Activated T-cell treated with anti-CD3 and anti-CD28 coated beads, Interleukin-2, amount 50 U/mL, for 72 hours (primary cell): ENCODE measurements around the gene MEGF9. TPM values are rescaled to one million over a fixed set of nuclear protein-coding genes. Genes with fewer than 3 reads are reported as not detected.
A peak's percentile ranks its signal among the peaks of the same experiment; 100 is the strongest.

Experiments
- ATAC-seq, 2 donors: fragments of 150-1000 bp; cut with Tn5 transposase; replicated peaks in 1 of 2; 2 replicates each; pipeline ENCODE4 v1.10.0; 2021; ENCODE audit warnings: moderate library complexity in 2 of 2, mild to moderate bottlenecking in 1 of 2
- DNase-seq, 2 donors: peaks; one replicate each; pipeline ENCODE4 v3.0.0; 2021 to 2022; ENCODE audit warnings: mixed read lengths in 1 of 2
- H3K27ac Mint-ChIP-seq: one replicate; pipeline ENCODE4 v1.8.0; 2022; ENCODE audit warnings: mild to moderate bottlenecking, moderate library complexity, mixed read lengths
- H3K27me3 Mint-ChIP-seq: one replicate; pipeline ENCODE4 v1.8.0; 2022; ENCODE audit warnings: low read depth, mixed read lengths
- H3K36me3 Mint-ChIP-seq, 2 donors: one replicate each; pipeline ENCODE4 v1.8.0; 2022; ENCODE audit warnings: mixed read lengths in 2 of 2, mild to moderate bottlenecking in 1 of 2; ENCODE audit not compliant: insufficient read depth in 2 of 2
- H3K4me1 Mint-ChIP-seq: one replicate; pipeline ENCODE4 v1.8.0; 2022; ENCODE audit warnings: low read depth, mixed read lengths
- H3K4me3 Mint-ChIP-seq, 2 donors: one replicate each; pipeline ENCODE4 v1.8.0; 2022; ENCODE audit warnings: mild to moderate bottlenecking in 2 of 2, mixed read lengths in 2 of 2, moderate library complexity in 2 of 2
- H3K9me3 Mint-ChIP-seq, 2 donors: one replicate each; pipeline ENCODE4 v1.8.0; 2022; ENCODE audit warnings: mixed read lengths in 2 of 2
- total RNA-seq, 2 donors: library from RNA; stranded (reverse); gene quantifications; one replicate each; pipeline ENCODE4 v1.2.3, GENCODE V29; 2022

Gene MEGF9
- total RNA-seq, 2 donors from 2014 or later, result 5.5 to 7.4 TPM

- Mint-ChIP-seq H3K9me3 (no peaks in the 10 kb centered on the region), H3K4me3 (peak within 1 kb of the TSS; percentile 95 to 97), H3K27ac (peak within 1 kb of the TSS; percentile 96), H3K36me3 (peaks cover 2 to 6% of the 10 kb centered on the region in 2 donors), H3K27me3 (no peaks in the 10 kb centered on the region), H3K4me1 (peaks cover 43% of the 10 kb centered on the region)
- DNase-seq (peak; percentile 92 to 95), ATAC-seq (peak; percentile 98 to 99)
Observed at GRCh38 chr9:120580051-120580896, 134.0 kb downstream of the MEGF9 start, which contains the start of gene CDK5RAP2. Gene CDK5RAP2 (minus strand): TSS chr9:120580167. CDS start chr9:120579978, 189 bp downstream.

- H3K4me1 Mint-ChIP-seq, result peaks cover 48% of the 10 kb centered on the region
- peaks cover 2 to 6% of the 10 kb centered on the region in 2 donors for H3K36me3 Mint-ChIP-seq
- peak overlapping the region; percentile 95 to 97 for H3K4me3 Mint-ChIP-seq
- H3K27ac Mint-ChIP-seq, result peak overlapping the region; percentile 96
- H3K27me3 Mint-ChIP-seq, result no peaks in the 10 kb centered on the region
- ATAC-seq (peak in 1 of 2 donors; percentile 6), DNase-seq (no peak)
- H3K9me3 Mint-ChIP-seq, result no peaks in the 10 kb centered on the region
Observed at GRCh38 chr9:120579139-120580050, 134.9 kb downstream of the MEGF9 start.

GRCh38 chr9:120574473-120574872 is 139.8 kb downstream of the MEGF9 start:
- ATAC-seq (peak in 1 of 2 donors; percentile 9), DNase-seq (no peak)
- Mint-ChIP-seq H3K27ac (no peak overlapping the region), H3K4me3 (no peak overlapping the region), H3K9me3 (no peaks in the 10 kb centered on the region), H3K4me1 (peaks cover 43% of the 10 kb centered on the region), H3K36me3 (peaks cover 5 to 16% of the 10 kb centered on the region in 2 donors), H3K27me3 (no peaks in the 10 kb centered on the region)

- H3K9me3 Mint-ChIP-seq, result no peaks in the 10 kb centered on the region
- no peak for ATAC-seq
- peaks cover 9 to 23% of the 10 kb centered on the region in 2 donors for H3K36me3 Mint-ChIP-seq
- H3K27me3 Mint-ChIP-seq, result no peaks in the 10 kb centered on the region
- H3K4me1 Mint-ChIP-seq, result peaks cover 26% of the 10 kb centered on the region
- H3K27ac Mint-ChIP-seq, result no peak overlapping the region
- no peak overlapping the region for H3K4me3 Mint-ChIP-seq
- no peak for DNase-seq
Observed at GRCh38 chr9:120572472-120572871, 141.8 kb downstream of the MEGF9 start.

GRCh38 chr9:120571443-120572257 is 142.6 kb downstream of the MEGF9 start:
- no peaks in the 10 kb centered on the region for H3K9me3 Mint-ChIP-seq
- ATAC-seq (no peak), DNase-seq (no peak)
- H3K27ac Mint-ChIP-seq, result no peak overlapping the region
- H3K4me3 Mint-ChIP-seq, result no peak overlapping the region
- H3K36me3 Mint-ChIP-seq, result peaks cover 11 to 23% of the 10 kb centered on the region in 2 donors
- no peaks in the 10 kb centered on the region for H3K27me3 Mint-ChIP-seq
- peaks cover 18% of the 10 kb centered on the region for H3K4me1 Mint-ChIP-seq

- Mint-ChIP-seq H3K4me3 (no peak overlapping the region), H3K27ac (no peak overlapping the region), H3K4me1 (peaks cover 27% of the 10 kb centered on the region), H3K27me3 (no peaks in the 10 kb centered on the region), H3K9me3 (no peaks in the 10 kb centered on the region), H3K36me3 (peaks cover 11 to 27% of the 10 kb centered on the region in 2 donors)
- DNase-seq (no peak), ATAC-seq (no peak)
Observed at GRCh38 chr9:120570296-120570695, 144.0 kb downstream of the MEGF9 start.

GRCh38 chr9:120569556-120569955 is 144.7 kb downstream of the MEGF9 start:
- ATAC-seq, result no peak
- Mint-ChIP-seq H3K36me3 (peaks cover 11 to 28% of the 10 kb centered on the region in 2 donors), H3K27me3 (no peaks in the 10 kb centered on the region), H3K4me1 (peaks cover 24% of the 10 kb centered on the region), H3K27ac (no peak overlapping the region), H3K9me3 (no peaks in the 10 kb centered on the region), H3K4me3 (no peak overlapping the region)
- no peak for DNase-seq

- no peak overlapping the region for H3K4me3 Mint-ChIP-seq
- H3K36me3 Mint-ChIP-seq, result peaks cover 11 to 29% of the 10 kb centered on the region in 2 donors
- ATAC-seq, result no peak
Observed at GRCh38 chr9:120568816-120569215, 145.5 kb downstream of the MEGF9 start.

GRCh38 chr9:120567874-120568273 is 146.4 kb downstream of the MEGF9 start:
- no peak for ATAC-seq
- Mint-ChIP-seq H3K4me3 (no peak overlapping the region), H3K27me3 (no peaks in the 10 kb centered on the region), H3K4me1 (peaks cover 14% of the 10 kb centered on the region), H3K27ac (no peak overlapping the region), H3K36me3 (peaks cover 15 to 32% of the 10 kb centered on the region in 2 donors), H3K9me3 (no peaks in the 10 kb centered on the region)
- DNase-seq, result no peak

More at GRCh38 chr9:120568816-120569215, 145.5 kb downstream of the MEGF9 start:
- Mint-ChIP-seq H3K27me3 (no peaks in the 10 kb centered on the region), H3K4me1 (peaks cover 17% of the 10 kb centered on the region), H3K27ac (no peak overlapping the region), H3K9me3 (no peaks in the 10 kb centered on the region)
- no peak for DNase-seq

- Mint-ChIP-seq H3K9me3 (no peaks in the 10 kb centered on the region), H3K4me1 (peaks cover 14% of the 10 kb centered on the region), H3K4me3 (no peak overlapping the region), H3K27me3 (no peaks in the 10 kb centered on the region), H3K27ac (no peak overlapping the region), H3K36me3 (peaks cover 19 to 35% of the 10 kb centered on the region in 2 donors)
- DNase-seq, result no peak
- ATAC-seq, result no peak
Observed at GRCh38 chr9:120567081-120567480, 147.2 kb downstream of the MEGF9 start.

GRCh38 chr9:120564589-120564988 is 149.7 kb downstream of the MEGF9 start:
- Mint-ChIP-seq H3K4me3 (no peak overlapping the region), H3K9me3 (no peaks in the 10 kb centered on the region), H3K27ac (no peak overlapping the region), H3K27me3 (no peaks in the 10 kb centered on the region), H3K4me1 (peaks cover 14% of the 10 kb centered on the region), H3K36me3 (peaks cover 14 to 26% of the 10 kb centered on the region in 2 donors)
- DNase-seq, result no peak
- no peak for ATAC-seq

- ATAC-seq (no peak), DNase-seq (no peak)
- no peak overlapping the region for H3K27ac Mint-ChIP-seq
- peaks cover 13 to 22% of the 10 kb centered on the region in 2 donors for H3K36me3 Mint-ChIP-seq
- no peaks in the 10 kb centered on the region for H3K27me3 Mint-ChIP-seq
- H3K9me3 Mint-ChIP-seq, result no peaks in the 10 kb centered on the region
- peaks cover 14% of the 10 kb centered on the region for H3K4me1 Mint-ChIP-seq
- no peak overlapping the region for H3K4me3 Mint-ChIP-seq
Observed at GRCh38 chr9:120562861-120563443, 151.3 kb downstream of the MEGF9 start.
